Endodermal cell (in vitro differentiated cells): ENCODE results near the gene GLT1D1. TPM values are rescaled to one million over a fixed set of nuclear protein-coding genes. Genes with fewer than 3 reads are reported as not detected.

Experiments used
- DNase-seq: peaks from one replicate; pipeline ENCODE4 v3.0.0-alpha.2; 2017
- H3K27ac ChIP-seq: 2 replicates; pipeline ENCODE4 v1.5.1; 2013; ENCODE audit warnings: mild to moderate bottlenecking, low read depth, low read length, moderate library complexity
- H3K27me3 ChIP-seq: 2 replicates; pipeline ENCODE4 v1.6.1; 2013; ENCODE audit warnings: mild to moderate bottlenecking, low read length, moderate library complexity; ENCODE audit not compliant: insufficient read depth, control insufficient read depth, poor library complexity, severe bottlenecking
- H3K36me3 ChIP-seq: 2 replicates; pipeline ENCODE4 v1.7.0; 2013; ENCODE audit warnings: mild to moderate bottlenecking, low read length, moderate library complexity; ENCODE audit not compliant: control insufficient read depth, insufficient read depth
- H3K4me1 ChIP-seq: one replicate; pipeline ENCODE4 v1.7.0; 2013; ENCODE audit warnings: low read length; ENCODE audit not compliant: control insufficient read depth, insufficient read depth
- H3K4me3 ChIP-seq: 2 replicates; pipeline ENCODE4 v1.5.1; 2013; ENCODE audit warnings: mild to moderate bottlenecking, low read length, moderate library complexity
- H3K9ac ChIP-seq: 2 replicates; pipeline ENCODE4 v1.6.1; 2013; ENCODE audit warnings: mild to moderate bottlenecking, low read length, moderate library complexity; ENCODE audit not compliant: poor library complexity, severe bottlenecking; ENCODE audit errors: extremely low read depth
- H3K9me3 ChIP-seq: 2 replicates; pipeline ENCODE4 v1.6.1; 2013; ENCODE audit warnings: mild to moderate bottlenecking, low read length, moderate library complexity; ENCODE audit not compliant: control insufficient read depth
- H3K27ac Mint-ChIP-seq: 2 replicates; pipeline ENCODE4 v1.8.0; 2020; ENCODE audit warnings: mixed read lengths
- H3K27me3 Mint-ChIP-seq: 2 replicates; pipeline ENCODE4 v1.8.0; 2021; ENCODE audit warnings: mild to moderate bottlenecking, mixed read lengths; ENCODE audit not compliant: insufficient read depth
- H3K36me3 Mint-ChIP-seq: 2 replicates; pipeline ENCODE4 v1.8.0; 2020; ENCODE audit warnings: low read depth, mixed read lengths
- H3K4me1 Mint-ChIP-seq: 2 replicates; pipeline ENCODE4 v1.8.0; 2020; ENCODE audit warnings: mixed read lengths
- H3K4me3 Mint-ChIP-seq: 2 replicates; pipeline ENCODE4 v1.8.0; 2020; ENCODE audit warnings: mild to moderate bottlenecking, moderate library complexity, mixed read lengths
- H3K9me3 Mint-ChIP-seq: 2 replicates; pipeline ENCODE4 v1.8.0; 2020; ENCODE audit warnings: mild to moderate bottlenecking, mixed read lengths
- WGBS, 2 experiments: methylation state at CpG; one replicate each; pipeline versions ENCODE4 v1.1.5 to v1.1.7; 2013; ENCODE audit warnings: missing lambda C conversion rate in 2 of 2, mixed read lengths in 1 of 2; ENCODE audit not compliant: insufficient coverage in 1 of 2, insufficient read length in 1 of 2; 5-methylcytosine and 5-hydroxymethylcytosine counted together
- total RNA-seq, 2 donors: library from RNA; stranded (reverse); fragmentation: NEBNext Ultra II Directional in 1 of 2; extraction: Animal tissue kit (Norgen Biotek cat#: 25700) in 1 of 2; gene quantifications; 2 replicates in 1 of 2; 3 replicates in 1 of 2; pipeline ENCODE4 v1.2.1, GENCODE V29; 2021
- TF ChIP-seq, protein P1 (sequence below): fragments of 200-600 bp; sonication (generic); conservative IDR thresholded peaks from 2 replicates; pipeline ENCODE4 v1.5.0; 2021; ENCODE audit warnings: antibody characterized with exemption, mild to moderate bottlenecking

Gene GLT1D1
- total RNA-seq, 2 donors from 2014 or later: 23.8 to 25.4 TPM

DNA sequence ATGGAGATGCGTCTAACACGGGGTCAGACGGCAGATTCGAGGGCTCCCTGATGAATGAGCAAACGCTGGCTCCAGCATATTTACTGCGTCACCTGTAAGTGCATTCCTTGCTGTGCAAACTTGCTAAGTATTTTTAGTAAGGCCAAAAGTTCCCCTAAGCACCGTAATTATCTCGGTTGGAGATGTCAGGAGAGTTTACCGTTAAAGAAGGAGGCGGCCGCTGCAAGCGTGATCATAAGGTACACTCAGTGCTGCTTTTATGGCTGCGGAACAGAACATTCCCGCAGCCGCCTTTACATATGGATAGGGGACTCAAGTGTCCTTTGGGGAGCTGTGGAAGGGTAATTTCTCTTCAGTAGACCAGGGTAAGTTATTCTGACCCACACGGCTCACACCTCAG, 175.6 kb downstream of the GLT1D1 start:
- no peak for DNase-seq
- Histone ChIP-seq H3K27me3 (peaks cover 7% of the 10 kb centered on the region), H3K27ac (no peak overlapping the region), H3K4me1 (no peaks in the 10 kb centered on the region), H3K9me3 (no peaks in the 10 kb centered on the region), H3K9ac (no peak overlapping the region), H3K4me3 (no peak overlapping the region), H3K36me3 (no peaks in the 10 kb centered on the region)
- TF ChIP-seq, protein P1, sequence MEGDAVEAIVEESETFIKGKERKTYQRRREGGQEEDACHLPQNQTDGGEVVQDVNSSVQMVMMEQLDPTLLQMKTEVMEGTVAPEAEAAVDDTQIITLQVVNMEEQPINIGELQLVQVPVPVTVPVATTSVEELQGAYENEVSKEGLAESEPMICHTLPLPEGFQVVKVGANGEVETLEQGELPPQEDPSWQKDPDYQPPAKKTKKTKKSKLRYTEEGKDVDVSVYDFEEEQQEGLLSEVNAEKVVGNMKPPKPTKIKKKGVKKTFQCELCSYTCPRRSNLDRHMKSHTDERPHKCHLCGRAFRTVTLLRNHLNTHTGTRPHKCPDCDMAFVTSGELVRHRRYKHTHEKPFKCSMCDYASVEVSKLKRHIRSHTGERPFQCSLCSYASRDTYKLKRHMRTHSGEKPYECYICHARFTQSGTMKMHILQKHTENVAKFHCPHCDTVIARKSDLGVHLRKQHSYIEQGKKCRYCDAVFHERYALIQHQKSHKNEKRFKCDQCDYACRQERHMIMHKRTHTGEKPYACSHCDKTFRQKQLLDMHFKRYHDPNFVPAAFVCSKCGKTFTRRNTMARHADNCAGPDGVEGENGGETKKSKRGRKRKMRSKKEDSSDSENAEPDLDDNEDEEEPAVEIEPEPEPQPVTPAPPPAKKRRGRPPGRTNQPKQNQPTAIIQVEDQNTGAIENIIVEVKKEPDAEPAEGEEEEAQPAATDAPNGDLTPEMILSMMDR: no peak
- H3K27ac Mint-ChIP-seq: no peak overlapping the region
- H3K27me3 Mint-ChIP-seq: peaks cover 50% of the 10 kb centered on the region
- H3K4me1 Mint-ChIP-seq: peaks cover 9% of the 10 kb centered on the region
- H3K36me3 Mint-ChIP-seq: no peaks in the 10 kb centered on the region
- H3K4me3 Mint-ChIP-seq: no peak overlapping the region
- 90 to 94% methylated on average over 13 to 16 of the region's 16 CpGs for WGBS, 2 experiments
- peaks cover 6% of the 10 kb centered on the region for H3K9me3 Mint-ChIP-seq

Other genes starting within 250 kb of the GLT1D1 start
- 10 to 100 TPM; 28.2 to 39.5 TPM for gene SLC15A4, start 29.5 kb upstream of the GLT1D1 start, total RNA-seq